ENCODE measurements around the gene HHIP.

Gene HHIP

DNA sequence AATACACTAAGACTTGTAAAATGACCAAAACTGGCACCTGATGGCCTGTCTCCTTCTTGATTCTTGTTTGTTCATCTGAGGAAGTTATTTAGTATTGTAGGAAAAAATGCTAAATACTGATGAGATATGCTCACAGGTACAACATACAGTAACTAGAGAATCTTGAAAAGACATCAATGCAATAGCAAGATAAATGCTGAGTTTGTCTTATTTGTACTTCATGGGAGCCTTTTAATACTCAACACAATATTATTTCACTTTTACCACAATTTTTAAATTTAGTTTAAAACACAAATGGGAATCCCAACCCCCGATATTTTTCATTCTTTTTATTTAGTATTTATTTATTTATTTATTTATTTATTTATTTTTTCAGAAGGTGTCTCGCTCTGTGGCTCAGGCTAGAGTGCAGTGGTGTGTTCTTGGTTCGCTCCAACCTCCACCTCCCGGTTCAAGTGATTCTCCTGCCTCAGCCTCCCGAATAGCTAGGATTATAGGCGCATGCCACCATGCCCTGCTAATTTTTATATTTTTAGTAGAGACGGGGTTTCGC lies 12.1 kb downstream of the HHIP start:
- no peak for DNase-seq

DNA sequence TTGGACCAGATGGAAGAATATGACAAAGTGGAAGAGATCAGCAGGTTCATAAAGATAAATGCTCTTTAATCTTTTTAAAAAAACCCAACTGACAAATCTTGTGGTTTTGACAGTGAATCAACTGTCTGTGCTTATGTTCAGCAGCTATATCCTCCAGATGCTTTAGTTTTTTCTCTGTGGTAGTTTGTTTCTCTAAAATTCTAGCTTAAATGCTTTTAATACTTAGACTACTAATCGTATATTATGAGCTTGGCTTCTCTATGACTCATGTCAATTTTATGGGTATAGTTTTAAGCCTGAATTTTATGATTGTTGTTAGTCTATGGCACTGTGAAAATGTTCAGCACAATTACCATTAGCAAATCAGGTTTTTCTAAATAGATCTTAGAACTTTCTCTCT lies 12.9 kb downstream of the HHIP start:
- no peak for DNase-seq

GRCh38 chr4:144659447-144659846 lies 13.5 kb downstream of the HHIP start:
- no peak for DNase-seq

GRCh38 chr4:144663834-144664475 lies 18.0 kb downstream of the HHIP start:
- DNase-seq, result no peak

DNA sequence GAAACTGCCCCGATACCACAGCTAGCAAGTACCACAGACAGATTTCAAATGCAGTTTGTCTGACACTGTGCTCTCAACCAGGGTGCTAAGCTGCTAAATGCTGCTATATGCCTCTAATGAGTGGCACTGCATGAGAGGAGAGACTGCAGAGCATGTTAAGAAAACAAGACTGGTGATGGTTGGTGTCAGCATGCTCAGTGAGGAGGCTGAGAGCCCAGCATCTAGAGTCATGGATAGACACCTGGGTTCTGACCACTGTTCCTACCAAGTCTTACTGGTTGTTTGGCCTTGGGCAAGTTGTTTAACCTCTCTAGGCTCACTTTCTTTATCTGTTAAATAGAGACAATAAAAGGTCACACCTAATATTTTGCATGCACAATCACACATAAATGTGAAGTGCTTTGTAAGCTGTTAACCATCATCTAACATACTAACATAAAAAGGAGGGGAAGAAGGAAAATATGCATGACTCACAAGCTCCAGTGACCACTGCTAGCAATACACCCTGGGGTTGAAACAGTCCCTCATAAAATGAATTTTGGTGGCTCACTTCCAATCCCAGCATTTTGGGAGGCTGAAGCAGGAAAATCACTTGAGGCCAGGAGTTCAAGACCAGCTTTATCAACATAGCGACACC lies 20.7 kb downstream of the HHIP start:
- no peak for DNase-seq

DNA sequence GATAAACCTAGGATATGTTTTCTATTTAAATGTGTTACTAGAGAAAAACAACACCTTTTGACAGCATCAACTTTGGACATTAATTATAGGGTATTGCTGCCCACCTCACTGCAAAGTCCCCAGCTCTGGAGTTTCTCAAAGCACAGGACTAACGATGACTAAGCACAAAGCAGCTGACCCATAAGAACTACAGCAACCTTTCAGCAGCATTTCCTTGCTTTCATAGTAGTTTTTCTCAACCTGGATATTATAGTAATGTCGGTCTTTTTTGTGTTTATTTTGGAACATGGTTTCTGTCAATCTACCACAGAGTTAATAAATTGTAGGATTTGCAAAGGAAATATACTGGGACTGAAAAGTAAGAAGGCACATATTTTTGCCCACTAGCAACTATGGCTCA lies 21.5 kb downstream of the HHIP start:
- no peak for DNase-seq

DNA sequence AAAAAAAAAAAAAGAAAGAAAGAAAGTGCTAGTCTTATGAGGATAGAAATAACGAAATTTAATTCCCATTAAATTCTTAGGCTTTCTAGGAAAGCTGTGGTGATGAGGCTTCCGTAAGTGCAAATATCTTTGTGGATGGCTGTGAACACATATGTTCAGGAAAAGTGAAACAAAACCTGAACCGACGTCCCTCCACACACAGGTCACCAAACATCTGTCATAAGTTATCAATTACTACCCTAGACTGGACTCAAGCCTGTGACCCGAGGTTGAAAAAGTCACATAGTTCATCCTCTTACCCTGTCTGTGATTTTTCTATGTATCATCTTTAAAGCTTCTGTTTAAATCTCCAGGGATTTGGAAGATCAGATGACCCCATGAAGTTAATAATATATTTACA lies 24.8 kb downstream of the HHIP start:
- DNase-seq, result no peak

GRCh38 chr4:144674711-144675110 lies 28.8 kb downstream of the HHIP start:
- no peak for DNase-seq

- DNase-seq, result no peak
Observed at GRCh38 chr4:144681806-144682205, 35.9 kb downstream of the HHIP start.

- DNase-seq, result no peak
Observed at GRCh38 chr4:144683516-144683915, 37.6 kb downstream of the HHIP start.

DNA sequence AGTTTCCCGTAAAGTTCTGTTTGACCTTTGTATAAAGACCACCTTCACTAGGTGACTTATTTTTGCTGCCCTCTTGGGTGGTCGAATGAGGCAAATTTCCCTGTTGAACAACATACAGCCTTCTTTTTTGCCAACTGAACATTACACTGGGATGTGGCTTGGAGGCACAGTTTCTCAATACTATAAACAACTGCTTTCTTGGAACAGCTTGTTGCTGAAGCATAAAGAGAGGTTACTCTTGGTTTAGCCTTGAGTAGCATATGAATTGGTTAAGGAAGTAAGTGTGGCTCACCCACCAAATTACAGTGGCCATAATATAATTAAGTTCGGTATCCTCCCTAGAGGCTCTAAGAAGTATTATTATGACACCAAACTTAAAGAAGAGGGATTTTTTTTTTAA lies 40.0 kb downstream of the HHIP start:
- DNase-seq, result no peak

DNA sequence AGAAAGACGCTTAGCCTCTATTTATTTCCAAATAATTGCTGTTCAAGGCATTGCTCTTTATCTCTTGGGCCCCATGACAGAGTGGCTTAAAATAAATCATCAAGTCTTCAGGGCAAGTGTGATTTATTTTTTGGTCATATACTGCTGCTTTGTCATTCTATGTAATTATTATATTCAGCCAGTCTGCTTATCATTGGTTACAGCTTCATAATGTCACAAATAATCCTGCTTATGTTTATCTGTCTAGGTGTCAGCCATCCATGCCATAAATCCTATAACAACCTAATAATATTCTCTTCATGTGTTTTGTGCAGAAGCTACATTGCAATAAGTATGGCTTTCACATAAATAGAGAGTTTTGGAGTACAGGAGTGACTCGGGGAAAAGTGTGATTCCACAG lies 41.0 kb downstream of the HHIP start:
- DNase-seq, result no peak

DNA sequence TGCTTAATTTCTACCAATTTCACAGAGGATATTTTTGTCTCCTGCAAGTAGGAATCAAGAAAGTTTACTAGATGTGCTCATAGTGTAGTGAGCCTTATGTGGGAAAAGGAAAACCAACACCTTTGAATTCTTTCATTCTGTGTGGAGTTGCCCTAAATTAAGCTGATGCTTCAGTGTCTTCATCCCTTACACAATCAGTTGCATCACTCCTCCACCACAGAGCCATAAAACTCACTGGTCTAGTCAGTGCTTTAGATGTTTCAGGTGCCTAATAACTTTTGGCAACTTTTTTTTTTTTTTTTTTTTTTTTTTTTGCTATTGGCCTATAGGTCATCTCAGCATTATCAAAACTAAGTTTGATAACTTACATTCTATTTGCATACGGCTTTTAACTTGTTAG lies 41.5 kb downstream of the HHIP start:
- no peak for DNase-seq

GRCh38 chr4:144688035-144688569 lies 42.1 kb downstream of the HHIP start:
- DNase-seq, result no peak

DNA sequence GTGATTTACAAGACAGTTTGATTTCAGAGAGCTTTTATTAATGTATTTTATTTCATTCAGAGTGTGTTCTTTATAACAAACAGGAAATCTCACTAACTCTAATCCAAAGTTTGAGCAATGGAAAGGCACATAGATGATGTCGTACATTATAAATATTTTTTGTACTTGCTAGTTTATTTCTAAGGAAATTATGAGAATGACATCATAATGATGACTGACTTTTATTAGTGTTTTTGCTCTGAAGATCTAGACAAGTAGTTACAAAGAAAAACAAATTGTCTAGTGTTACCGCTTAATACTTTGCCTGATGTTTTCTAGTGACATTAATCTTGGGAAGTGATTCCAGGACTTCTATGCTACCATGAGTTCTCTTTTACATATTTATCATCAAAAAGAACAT lies 43.2 kb downstream of the HHIP start:
- no peak for DNase-seq

DNA sequence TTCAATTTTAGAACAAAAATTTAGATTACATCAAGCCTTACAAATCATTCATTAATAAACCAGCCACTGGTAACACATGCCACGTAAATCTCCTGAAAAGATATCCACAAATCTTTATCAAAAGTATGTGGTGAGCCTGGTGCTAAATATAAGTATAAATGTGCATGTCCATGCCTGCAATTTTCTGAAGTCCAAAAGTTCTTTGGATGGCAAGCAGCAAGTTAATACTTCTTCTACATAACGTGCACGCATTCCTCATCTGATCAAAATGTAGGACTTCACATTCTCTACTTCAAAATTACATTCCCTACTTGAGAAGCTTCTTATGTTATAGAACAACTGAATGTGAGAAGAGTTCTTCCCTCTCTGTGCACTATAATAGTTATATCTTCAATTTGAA lies 49.8 kb downstream of the HHIP start:
- no peak for DNase-seq

GRCh38 chr4:144696376-144696775 lies 50.4 kb downstream of the HHIP start:
- no peak for DNase-seq

DNA sequence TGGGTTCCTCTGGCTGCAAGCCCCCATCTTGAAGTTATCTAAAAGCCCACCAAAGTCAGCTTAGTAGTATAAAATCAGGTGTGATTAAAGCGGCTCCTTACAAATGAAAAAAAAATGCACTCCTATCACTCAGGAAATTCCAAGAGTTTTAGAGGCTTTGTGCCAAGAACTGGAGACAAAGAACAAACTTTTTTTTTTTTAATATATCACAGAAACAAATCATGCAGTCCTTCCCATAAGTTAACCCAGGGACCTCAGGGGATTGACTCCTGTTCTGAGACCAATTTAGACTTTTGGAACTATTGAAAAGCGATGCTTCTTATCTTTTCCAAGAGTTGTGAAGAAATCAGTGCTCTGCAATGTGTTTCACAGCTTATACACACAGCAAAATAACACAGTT lies 53.6 kb downstream of the HHIP start:
- peak; percentile 1 to 37 for DNase-seq

- DNase-seq, result no peak
Observed at GRCh38 chr4:144701683-144702233, 55.8 kb downstream of the HHIP start.

- DNase-seq, result no peak
Observed at GRCh38 chr4:144703494-144703893, 57.5 kb downstream of the HHIP start.

DNA sequence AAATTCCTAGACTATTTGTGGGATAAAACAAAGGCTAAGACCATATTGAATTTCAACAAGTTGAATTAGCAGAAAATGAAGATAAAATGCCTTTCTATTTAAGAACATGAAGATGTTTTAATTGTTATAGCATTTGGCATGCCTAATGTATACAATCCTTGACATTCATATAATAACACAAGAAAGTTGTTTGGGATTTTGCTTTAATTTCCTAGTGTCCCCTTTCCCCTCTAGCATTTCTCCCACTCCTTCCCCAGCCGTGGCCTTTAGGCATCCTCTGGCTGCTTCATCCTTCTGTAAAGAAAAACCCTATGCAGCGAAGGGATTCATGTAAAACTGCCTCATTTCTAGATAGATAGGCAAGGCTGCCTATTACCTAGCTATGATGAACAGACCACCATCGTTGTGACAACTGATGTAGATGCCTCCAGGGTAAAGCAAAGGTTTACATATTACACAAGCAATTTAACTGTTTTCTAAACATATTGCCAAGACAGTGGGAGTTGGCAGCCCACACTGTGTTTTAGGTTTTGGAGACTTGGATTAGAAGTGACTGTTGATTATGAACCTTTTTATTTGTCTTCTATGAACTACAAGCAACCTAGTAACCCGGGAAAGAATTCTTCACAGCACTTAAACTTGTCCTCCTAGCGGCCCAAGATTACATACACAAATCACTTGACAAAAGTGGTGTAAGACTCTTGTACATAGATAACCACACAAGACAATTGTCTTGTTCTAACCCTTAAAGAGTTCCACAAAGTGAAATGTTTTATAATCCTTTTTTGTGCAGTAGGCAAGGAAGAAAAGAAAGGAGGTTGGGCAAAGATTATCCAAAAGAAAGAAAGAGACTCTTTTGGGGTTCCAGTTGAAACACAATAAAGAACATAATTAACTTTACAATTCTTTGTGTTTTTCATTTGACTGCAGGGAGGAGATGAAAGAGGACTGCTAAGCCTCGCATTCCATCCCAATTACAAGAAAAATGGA lies 59.9 kb downstream of the HHIP start:
- DNase-seq, result no peak

DNA sequence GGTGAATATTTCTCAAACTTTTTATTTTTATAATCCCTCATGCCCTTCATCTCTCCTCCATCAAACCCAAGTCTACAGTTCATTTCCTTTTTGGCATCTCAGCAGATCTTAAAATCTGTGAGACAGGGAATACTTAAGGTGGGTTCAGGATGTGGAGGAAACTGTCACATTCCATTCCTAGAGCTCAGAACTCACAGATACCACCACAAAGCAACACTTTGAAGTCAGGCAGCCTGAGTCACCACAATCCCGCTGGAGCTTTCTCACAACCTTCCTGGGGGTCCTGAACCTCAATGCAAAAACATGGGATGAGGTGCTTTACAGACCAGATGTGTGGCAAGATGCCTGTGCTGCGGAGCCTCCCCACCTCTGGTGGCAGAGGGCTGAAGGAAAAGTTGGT lies 63.2 kb downstream of the HHIP start:
- DNase-seq, result peak; percentile 35 to 78

Data from SW 1271 (cell line).